Testis (tissue), 3 donors: Measurements from ENCODE around the gene YLPM1. TPM values are rescaled to one million over a fixed set of nuclear protein-coding genes. Genes with fewer than 3 reads are reported as not detected.

Experiments used
- DNase-seq: peaks from one replicate; pipeline ENCODE4 v3.0.0-alpha.2; 2019
- H3K27ac ChIP-seq, 2 donors: fragments of 200-600 bp; sonication (generic); one replicate each; pipeline ENCODE4 v1.5.1; 2019
- H3K27me3 ChIP-seq: fragments of 200-600 bp; sonication (generic); one replicate; pipeline ENCODE4 v1.5.1; 2019
- H3K36me3 ChIP-seq: fragments of 200-600 bp; sonication (generic); one replicate; pipeline ENCODE4 v1.5.1; 2017; ENCODE audit warnings: low read depth; ENCODE audit errors: missing control alignments
- H3K4me1 ChIP-seq: fragments of 200-600 bp; sonication (generic); one replicate; pipeline ENCODE4 v1.5.1; 2019
- H3K4me3 ChIP-seq, 2 donors: fragments of 200-600 bp; sonication (generic); one replicate each; pipeline ENCODE4 v1.5.1; 2017 to 2019
- H3K9me3 ChIP-seq: fragments of 200-600 bp; sonication (generic); one replicate; pipeline ENCODE4 v1.5.1; 2017
- CTCF ChIP-seq, 3 experiments: fragments of 450-650 bp in 2 of 3; fragments of 200-600 bp in 1 of 3; sonication (generic) in 1 of 3; IDR thresholded peaks; one replicate each; pipeline ENCODE4 v1.5.1; 2016 to 2019; ENCODE audit warnings: antibody characterized with exemption in 3 of 3, mild to moderate bottlenecking in 2 of 3, moderate library complexity in 1 of 3
- POLR2A ChIP-seq: fragments of 450-650 bp; IDR thresholded peaks from one replicate; pipeline ENCODE4 v1.6.1; 2017; ENCODE audit warnings: antibody characterized with exemption, mild to moderate bottlenecking, moderate library complexity
- WGBS, 2 donors: methylation state at CpG; one replicate each; pipeline ENCODE4 v1.1.5; 2018; 5-methylcytosine and 5-hydroxymethylcytosine counted together
- intact Hi-C: fragments of 100-400 bp; cut with DNase I; formaldehyde crosslinking; loops from one replicate; pipeline ENCODE4 v1.15.1; 2023; ENCODE audit warnings: low total_unique reads
- polyA plus RNA-seq: library from polyadenylated mRNA; stranded (reverse); fragments of 350-450 nt; fragmentation: Illumina TruSeq; extraction: RNeasy Lipid Tissue Mini Kit (QIAGEN cat#74804); gene quantifications from one replicate; pipeline ENCODE4 v1.2.3, GENCODE V29; 2014; ENCODE audit warnings: low read depth, low replicate concordance; ENCODE audit not compliant: insufficient read depth
- total RNA-seq, 2 donors: library from RNA; depleted of rRNA; stranded (reverse); fragments of >200 nt; gene quantifications; one replicate each; pipeline ENCODE4 v1.2.3, GENCODE V29; 2016

Gene YLPM1
- total and polyA plus RNA-seq, 3 donors from 2014 or later: 83.2 to 124 (median 99.9) TPM

- Histone ChIP-seq H3K36me3 (no peaks in the 10 kb centered on the region), H3K27ac (no peak overlapping the region), H3K4me1 (peaks cover 4% of the 10 kb centered on the region), H3K9me3 (no peaks in the 10 kb centered on the region), H3K27me3 (no peaks in the 10 kb centered on the region), H3K4me3 (no peak overlapping the region)
- DNase-seq: no peak
- TF ChIP-seq POLR2A: no peak
- no peak for TF ChIP-seq CTCF (IDR thresholded peaks at IDR 0.05)
- intact Hi-C loops: no loop called here
- WGBS, 2 donors: 39 to 61% methylated on average over 4 of the region's 4 CpGs
Measured at GRCh38 chr14:74853581-74853980, 90.5 kb downstream of the YLPM1 start.

GRCh38 chr14:74855021-74855420 lies 91.9 kb downstream of the YLPM1 start:
- intact Hi-C loops: no loop called here
- Histone ChIP-seq H3K27ac (no peak overlapping the region), H3K36me3 (no peaks in the 10 kb centered on the region)

GRCh38 chr14:74855945-74856344 lies 92.8 kb downstream of the YLPM1 start:
- DNase-seq: no peak
- TF ChIP-seq POLR2A (no peak), CTCF (IDR thresholded peaks at IDR 0.05) (no peak)
- intact Hi-C loops: no loop called here
- 68 to 80% methylated on average over 4 of the region's 4 CpGs for WGBS, 2 donors
- Histone ChIP-seq H3K36me3 (no peaks in the 10 kb centered on the region), H3K4me3 (no peak overlapping the region), H3K4me1 (peaks cover 4% of the 10 kb centered on the region), H3K9me3 (no peaks in the 10 kb centered on the region), H3K27me3 (no peaks in the 10 kb centered on the region), H3K27ac (no peak overlapping the region)

More at GRCh38 chr14:74855021-74855420, 91.9 kb downstream of the YLPM1 start:
- no peak for DNase-seq
- Histone ChIP-seq H3K9me3 (no peaks in the 10 kb centered on the region), H3K4me1 (peaks cover 4% of the 10 kb centered on the region), H3K27me3 (no peaks in the 10 kb centered on the region), H3K4me3 (no peak overlapping the region)
- TF ChIP-seq POLR2A: no peak
- WGBS, 2 donors: 68 to 77% methylated on average over 7 of the region's 7 CpGs

GRCh38 chr14:74856366-74856765 lies 93.2 kb downstream of the YLPM1 start:
- H3K9me3 ChIP-seq: no peaks in the 10 kb centered on the region
- no peak for DNase-seq
- WGBS, 2 donors: 92 to 100% methylated on average over 1 of the region's 1 CpG
- peaks cover 4% of the 10 kb centered on the region for H3K4me1 ChIP-seq
- H3K36me3 ChIP-seq: no peaks in the 10 kb centered on the region
- TF ChIP-seq POLR2A: no peak
- no peak for TF ChIP-seq CTCF (IDR thresholded peaks at IDR 0.05)
- H3K27ac ChIP-seq: no peak overlapping the region
- H3K27me3 ChIP-seq: no peaks in the 10 kb centered on the region
- no peak overlapping the region for H3K4me3 ChIP-seq
- intact Hi-C loops: no loop called here

GRCh38 chr14:74858022-74858421 lies 94.9 kb downstream of the YLPM1 start:
- TF ChIP-seq CTCF (IDR thresholded peaks at IDR 0.05): no peak
- no peak for TF ChIP-seq POLR2A

More at GRCh38 chr14:74858022-74858421, 94.9 kb downstream of the YLPM1 start:
- 77 to 89% methylated on average over 1 of the region's 1 CpG for WGBS, 2 donors
- Histone ChIP-seq H3K27ac (no peak overlapping the region), H3K4me3 (no peak overlapping the region), H3K9me3 (no peaks in the 10 kb centered on the region), H3K4me1 (peaks cover 4% of the 10 kb centered on the region), H3K36me3 (no peaks in the 10 kb centered on the region), H3K27me3 (no peaks in the 10 kb centered on the region)
- intact Hi-C loops: no loop called here
- DNase-seq: no peak
